Activated CD8-positive, alpha-beta memory T cell treated with anti-CD3 and anti-CD28 coated beads for 36 hours (primary cell): ENCODE measurements around the gene PLOD2. TPM values are rescaled to one million over a fixed set of nuclear protein-coding genes. Genes with fewer than 3 reads are reported as not detected.

Source experiments
- CTCF ChIA-PET: fragments of 350-600 bp; sonication (Branson Sonifier 250); formaldehyde crosslinking; loops from one replicate; lab custom pipeline; 2021; ENCODE audit warnings: antibody characterized with exemption; lab: Charles Lee
- POLR2A ChIA-PET: fragments of 350-600 bp; sonication (Branson Sonifier 250); formaldehyde crosslinking; loops from one replicate; lab custom pipeline; 2021; ENCODE audit warnings: antibody characterized with exemption; lab: Charles Lee
- total RNA-seq, 2 experiments: library from RNA; stranded (reverse); gene quantifications; one replicate each; pipeline ENCODE4 v1.2.3, GENCODE V29; 2021

The PLOD2 gene
- total RNA-seq, 2 experiments from 2014 or later: 0.80 to 1.0 TPM

GRCh38 chr3:146111337-146111736 lies 49.6 kb downstream of the PLOD2 start:
- ChIA-PET POLR2A (no interaction called here), CTCF (no interaction called here)

DNA sequence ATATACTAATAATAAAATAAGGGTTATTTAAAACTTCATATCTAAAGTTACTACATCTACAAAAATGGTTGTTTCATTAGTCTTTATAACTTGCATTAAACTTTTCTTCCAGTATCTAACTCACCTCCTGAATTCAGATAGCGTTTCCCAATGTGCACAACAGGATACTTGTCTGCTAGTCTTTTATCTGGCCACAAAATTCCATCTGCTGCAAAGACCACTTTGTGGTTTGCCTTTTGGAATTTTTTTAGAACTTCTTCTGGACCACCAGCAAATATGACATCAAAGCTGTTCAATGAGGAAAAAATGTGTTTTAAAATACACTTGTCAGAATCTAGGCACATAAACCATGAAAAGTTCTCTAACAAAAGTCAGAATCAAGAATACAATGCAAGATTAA lies 50.8 kb downstream of the PLOD2 start:
- CTCF ChIA-PET: no interaction called here
- POLR2A ChIA-PET: no interaction called here

GRCh38 chr3:146106986-146107385 lies 54.0 kb downstream of the PLOD2 start:
- ChIA-PET POLR2A (no interaction called here), CTCF (interaction anchor here (1.2 kb wide), 1 partner anchor 19 kb away, joined by 3 read pairs; no protein-coding TSS in a partner anchor)

DNA sequence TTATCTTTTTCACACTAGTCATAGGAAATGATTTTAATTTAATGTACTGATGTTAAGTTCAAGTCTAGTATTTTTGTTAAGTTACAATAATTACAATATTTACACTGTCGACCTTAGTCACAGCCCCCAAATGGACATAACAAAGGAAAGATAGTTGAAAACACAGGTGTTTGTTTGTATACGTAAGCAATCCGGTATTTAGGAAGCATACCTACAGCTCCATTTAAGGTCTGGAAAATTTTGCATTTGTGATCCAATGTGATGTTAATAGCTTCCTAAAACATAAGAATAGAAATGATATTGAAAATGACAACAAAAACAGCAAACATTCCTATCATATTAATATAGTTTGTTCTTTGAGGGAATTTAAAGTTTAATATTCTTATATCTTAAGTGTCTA lies 56.9 kb downstream of the PLOD2 start:
- CTCF ChIA-PET: no interaction called here
- POLR2A ChIA-PET: no interaction called here

GRCh38 chr3:146102885-146103284 lies 58.1 kb downstream of the PLOD2 start:
- ChIA-PET CTCF (no interaction called here), POLR2A (no interaction called here)

GRCh38 chr3:146101538-146101937 lies 59.4 kb downstream of the PLOD2 start:
- ChIA-PET CTCF (no interaction called here), POLR2A (no interaction called here)

DNA sequence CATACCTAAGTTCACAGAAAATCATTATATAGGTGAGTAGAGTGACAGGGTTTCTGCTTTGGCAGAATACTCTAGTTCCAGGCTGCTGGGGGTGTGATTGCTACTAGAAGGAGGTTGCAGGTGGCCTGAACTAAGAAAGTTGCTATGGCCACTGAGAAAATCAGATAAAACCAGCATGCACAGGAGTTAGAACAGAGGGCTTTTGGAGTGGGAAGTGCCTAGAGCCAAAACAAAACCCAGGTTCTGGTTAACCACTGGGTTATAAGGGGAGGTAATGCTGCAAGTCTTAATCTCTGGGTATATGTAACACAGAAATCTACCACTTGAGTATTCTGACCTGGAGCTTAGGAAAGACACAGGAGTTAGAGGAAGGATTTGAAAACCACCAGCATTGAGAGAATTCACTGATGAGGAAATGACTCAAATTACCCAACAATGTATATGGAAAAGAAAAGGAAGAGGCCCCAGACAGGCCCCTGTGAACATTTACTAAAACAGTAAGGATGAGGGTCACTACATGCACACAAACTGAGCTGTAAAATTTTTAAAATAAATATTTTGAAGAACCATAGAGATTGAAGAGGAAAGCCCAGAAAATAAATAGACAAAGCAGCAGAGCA lies 60.0 kb downstream of the PLOD2 start:
- ChIA-PET POLR2A (no interaction called here), CTCF (no interaction called here)

DNA sequence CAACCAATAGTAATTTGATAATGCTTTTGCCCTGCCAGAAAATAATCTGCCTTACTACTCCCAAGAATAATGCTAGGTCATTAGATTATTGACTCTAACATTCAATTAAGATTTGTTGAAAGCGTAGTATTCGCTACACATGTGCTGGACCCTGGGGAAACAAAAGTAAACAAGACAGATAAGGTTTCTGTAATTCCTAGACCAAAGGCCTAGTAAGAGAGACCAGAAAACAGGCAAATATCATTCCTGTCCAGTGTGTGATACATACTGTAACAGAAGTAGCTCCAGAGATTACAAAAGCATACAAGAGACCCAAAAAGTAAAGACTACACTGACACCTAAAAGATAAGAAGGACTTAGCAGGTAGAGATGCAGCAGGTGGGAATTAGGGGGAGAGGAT lies 60.8 kb downstream of the PLOD2 start:
- POLR2A ChIA-PET: no interaction called here
- CTCF ChIA-PET: no interaction called here

- CTCF ChIA-PET: no interaction called here
- POLR2A ChIA-PET: no interaction called here
Observed at GRCh38 chr3:146099316-146099715, 61.7 kb downstream of the PLOD2 start.

- CTCF ChIA-PET: no interaction called here
Observed at GRCh38 chr3:146093896-146094295, 67.1 kb downstream of the PLOD2 start.

DNA sequence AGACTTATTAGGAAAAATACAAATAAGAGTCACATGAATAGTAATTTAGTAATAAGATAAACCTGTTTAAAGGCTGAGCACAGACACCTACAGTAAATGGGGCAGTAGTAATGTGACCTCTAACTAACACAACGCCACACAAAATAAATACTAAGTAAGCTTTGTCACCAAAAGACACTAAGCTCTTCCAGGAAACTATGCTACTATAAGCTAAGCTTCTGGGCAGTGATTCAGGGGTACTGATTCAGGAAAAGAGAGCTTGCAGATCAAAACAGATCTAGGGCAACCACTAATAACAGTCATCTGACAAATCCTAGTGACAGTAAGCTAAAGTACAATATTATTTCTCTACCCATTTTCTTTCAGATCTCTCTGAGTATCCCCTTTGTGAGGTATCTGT lies 68.8 kb downstream of the PLOD2 start:
- CTCF ChIA-PET: no interaction called here
- POLR2A ChIA-PET: no interaction called here

More at GRCh38 chr3:146093896-146094295, 67.1 kb downstream of the PLOD2 start:
- POLR2A ChIA-PET: no interaction called here

DNA sequence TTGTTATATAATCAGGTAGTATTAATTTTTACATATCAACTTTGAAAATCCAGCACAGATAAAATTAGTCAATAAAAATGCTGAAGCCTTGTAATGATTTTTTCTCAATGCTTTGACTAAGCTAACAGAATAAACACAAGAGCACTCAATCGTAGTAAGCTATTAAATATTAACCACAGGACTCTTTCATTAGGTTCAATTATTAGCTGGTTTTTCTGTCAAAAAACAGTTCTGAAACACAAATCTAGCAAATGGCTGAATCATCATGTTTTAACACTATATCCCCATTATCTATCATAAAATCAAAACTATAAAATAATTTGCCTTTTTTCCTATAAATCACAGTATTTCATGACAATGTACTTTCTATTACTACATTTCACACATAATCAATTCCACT lies 69.6 kb downstream of the PLOD2 start:
- ChIA-PET CTCF (no interaction called here), POLR2A (no interaction called here)

GRCh38 chr3:146090521-146090920 lies 70.5 kb downstream of the PLOD2 start:
- ChIA-PET CTCF (no interaction called here), POLR2A (no interaction called here)

DNA sequence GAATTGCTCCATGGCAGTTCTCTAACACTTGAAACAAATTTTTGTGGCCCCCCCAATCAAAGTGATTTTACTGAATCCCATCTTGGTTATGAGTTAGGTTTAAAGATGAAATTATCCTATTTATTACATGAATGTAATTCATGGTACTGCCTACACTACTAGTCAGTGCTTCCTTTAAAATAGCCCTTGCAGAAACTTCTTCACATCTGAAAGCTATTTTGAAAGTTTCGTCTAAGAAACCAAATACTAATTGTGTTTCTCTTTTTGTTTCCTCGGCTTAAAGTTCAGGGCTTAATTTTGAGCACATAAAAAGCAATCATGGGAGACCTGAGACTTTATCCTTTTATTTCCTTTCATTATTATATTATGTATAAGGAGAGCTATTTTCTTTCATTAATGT lies 72.1 kb downstream of the PLOD2 start:
- CTCF ChIA-PET: no interaction called here
- POLR2A ChIA-PET: no interaction called here

- CTCF ChIA-PET: no interaction called here
- POLR2A ChIA-PET: no interaction called here
Observed at GRCh38 chr3:146087116-146087515, 73.9 kb downstream of the PLOD2 start.

DNA sequence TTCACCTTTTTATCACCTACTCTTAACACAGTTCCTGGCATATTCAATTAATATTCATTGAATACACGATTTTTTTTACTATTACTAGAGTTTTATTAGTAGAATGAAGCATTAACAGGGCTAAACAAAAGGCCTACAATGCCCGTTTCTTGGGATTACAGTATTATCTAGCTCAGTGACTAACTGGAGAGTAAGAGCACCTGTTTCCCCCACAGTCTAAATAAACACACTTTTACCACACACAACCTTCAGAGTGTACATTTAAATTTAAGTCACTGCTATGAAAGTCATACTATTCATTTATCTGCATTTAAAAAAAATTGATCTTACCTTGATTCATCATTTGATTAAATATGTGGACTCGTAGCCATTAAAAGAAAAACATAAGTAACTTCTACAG lies 74.8 kb downstream of the PLOD2 start:
- ChIA-PET POLR2A (no interaction called here), CTCF (no interaction called here)

GRCh38 chr3:146085678-146086077 lies 75.3 kb downstream of the PLOD2 start:
- ChIA-PET POLR2A (no interaction called here), CTCF (no interaction called here)

- ChIA-PET CTCF (no interaction called here), POLR2A (no interaction called here)
Observed at GRCh38 chr3:146080578-146080977, 80.4 kb downstream of the PLOD2 start.

DNA sequence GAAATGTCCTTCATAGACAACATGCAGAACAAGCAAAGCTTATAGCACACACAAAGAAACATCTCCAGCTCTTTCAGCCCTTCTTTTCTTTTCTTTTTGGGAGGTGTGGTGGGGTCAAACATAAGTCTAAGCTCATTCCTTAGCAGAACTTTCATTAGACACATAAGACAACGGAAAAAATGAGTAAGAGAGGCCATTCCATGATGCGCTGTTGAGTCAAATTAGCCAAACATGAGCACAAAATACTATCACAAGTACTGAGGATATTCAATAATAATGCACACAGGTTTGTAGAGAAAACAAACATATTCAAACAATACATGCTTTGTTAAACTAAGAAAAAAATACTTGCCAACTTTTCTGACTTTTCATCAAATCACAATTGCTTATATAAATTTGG lies 83.0 kb downstream of the PLOD2 start:
- CTCF ChIA-PET: no interaction called here
- POLR2A ChIA-PET: no interaction called here

- POLR2A ChIA-PET: no interaction called here
- CTCF ChIA-PET: no interaction called here
Observed at GRCh38 chr3:146077181-146077580, 83.8 kb downstream of the PLOD2 start.

DNA sequence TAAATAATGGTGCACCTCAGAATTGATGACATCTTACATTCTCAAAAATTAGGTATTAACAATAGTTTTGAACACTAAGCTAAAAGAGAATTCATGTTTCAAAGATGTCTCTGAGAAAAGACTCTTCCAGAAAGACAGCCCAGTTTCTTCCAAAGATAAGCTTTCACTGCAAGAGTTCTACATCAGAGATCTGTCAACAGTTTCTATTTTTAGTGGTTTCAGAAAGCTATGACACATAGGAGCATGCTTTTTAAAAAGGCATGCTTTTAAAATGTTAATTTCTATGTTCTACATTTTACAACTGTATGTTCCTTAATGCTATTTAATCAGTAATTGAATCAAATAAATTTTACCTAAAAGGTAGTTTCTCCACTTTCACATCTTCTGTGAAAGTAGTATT lies 88.2 kb downstream of the PLOD2 start:
- CTCF ChIA-PET: no interaction called here
- POLR2A ChIA-PET: no interaction called here

- ChIA-PET CTCF (no interaction called here), POLR2A (no interaction called here)
Observed at GRCh38 chr3:146072061-146072460, 88.9 kb downstream of the PLOD2 start.
